WTC11 (cell line): ENCODE measurements around the gene NR2F1. TPM values are rescaled to one million over a fixed set of nuclear protein-coding genes. Genes with fewer than 3 reads are reported as not detected.

Experiments used
- ATAC-seq: fragments of 200-7000 bp; cut with Tn5 transposase; 2 replicates; pipeline ENCODE4 v1.10.0; 2021; ENCODE audit warnings: mild to moderate bottlenecking, moderate library complexity
- CTCF ChIA-PET: fragments of 300-600 bp; sonication (Branson Sonifier 250); formaldehyde crosslinking; loops from one replicate; lab custom pipeline; 2021; ENCODE audit warnings: antibody characterized with exemption; lab: Charles Lee
- POLR2A ChIA-PET: fragments of 350-600 bp; sonication (Branson Sonifier 250); formaldehyde crosslinking; loops from one replicate; lab custom pipeline; 2021; ENCODE audit warnings: antibody characterized with exemption; lab: Charles Lee
- DNase-seq: peaks from one replicate; pipeline ENCODE4 v3.0.0; 2021; ENCODE audit warnings: low spot score
- H3K27ac Mint-ChIP-seq: 2 replicates; pipeline ENCODE4 v1.8.0; 2021; ENCODE audit warnings: mixed read lengths
- H3K27me3 Mint-ChIP-seq: 2 replicates; pipeline ENCODE4 v1.8.0; 2021; ENCODE audit warnings: low read depth, mild to moderate bottlenecking, moderate library complexity, mixed read lengths
- H3K36me3 Mint-ChIP-seq: 2 replicates; pipeline ENCODE4 v1.8.0; 2021; ENCODE audit warnings: mixed read lengths
- H3K4me1 Mint-ChIP-seq: 2 replicates; pipeline ENCODE4 v1.8.0; 2022; ENCODE audit warnings: mixed read lengths
- H3K4me3 Mint-ChIP-seq: 2 replicates; pipeline ENCODE4 v1.8.0; 2021; ENCODE audit warnings: mild to moderate bottlenecking, moderate library complexity, mixed read lengths
- H3K9me3 Mint-ChIP-seq: 2 replicates; pipeline ENCODE4 v1.8.0; 2021; ENCODE audit warnings: mixed read lengths
- ATF1 ChIP-seq: sonication (generic); formaldehyde crosslinking; IDR thresholded peaks from 2 replicates; pipeline ENCODE4 v1.8.1; 2023; ENCODE audit warnings: mild to moderate bottlenecking, moderate library complexity, missing genetic modification reagents
- FOXK1 ChIP-seq: sonication (generic); formaldehyde crosslinking; IDR thresholded peaks from 2 replicates; pipeline ENCODE4 v1.8.0; 2022; ENCODE audit warnings: mild to moderate bottlenecking, moderate library complexity, missing genetic modification reagents
- FOXP1 ChIP-seq: sonication (generic); formaldehyde crosslinking; IDR thresholded peaks from 2 replicates; pipeline ENCODE4 v1.8.0; 2022; ENCODE audit warnings: missing genetic modification reagents, mild to moderate bottlenecking, moderate library complexity, borderline replicate concordance
- GABPB1 ChIP-seq: sonication (generic); formaldehyde crosslinking; IDR thresholded peaks from 2 replicates; pipeline ENCODE4 v1.8.1; 2023; ENCODE audit warnings: mild to moderate bottlenecking, missing genetic modification reagents
- NR1H2 ChIP-seq: sonication (generic); formaldehyde crosslinking; IDR thresholded peaks from 2 replicates; pipeline ENCODE4 v1.9.0; 2021; ENCODE audit warnings: mild to moderate bottlenecking, moderate library complexity, missing genetic modification reagents
- PRRX2 ChIP-seq: fragments of 250-450 bp; sonication (Bioruptor Pico); IDR thresholded peaks from 2 replicates; pipeline ENCODE4 v1.8.0; 2021; ENCODE audit warnings: mild to moderate bottlenecking
- SMAD3 ChIP-seq: sonication (generic); formaldehyde crosslinking; IDR thresholded peaks from 2 replicates; pipeline ENCODE4 v1.8.0; 2022; ENCODE audit warnings: missing genetic modification reagents, mild to moderate bottlenecking, borderline replicate concordance
- TEAD1 ChIP-seq: sonication (generic); formaldehyde crosslinking; IDR thresholded peaks from 2 replicates; pipeline ENCODE4 v1.8.0; 2022; ENCODE audit warnings: mild to moderate bottlenecking, missing genetic modification reagents
- TEAD4 ChIP-seq: sonication (generic); formaldehyde crosslinking; IDR thresholded peaks from 2 replicates; pipeline ENCODE4 v1.8.0; 2022; ENCODE audit warnings: mild to moderate bottlenecking, missing genetic modification reagents
- ZNF138 ChIP-seq: sonication (generic); formaldehyde crosslinking; conservative IDR thresholded peaks from 2 replicates; pipeline ENCODE4 v1.8.1; 2022; ENCODE audit warnings: mild to moderate bottlenecking, moderate library complexity, missing genetic modification reagents
- ZNF317 ChIP-seq: sonication (generic); formaldehyde crosslinking; IDR thresholded peaks from 2 replicates; pipeline ENCODE4 v1.8.1; 2023; ENCODE audit warnings: low read depth, mild to moderate bottlenecking, moderate library complexity, missing genetic modification reagents, borderline replicate concordance
- ZNF423 ChIP-seq: fragments of 250-450 bp; sonication (Bioruptor Pico); IDR thresholded peaks from 2 replicates; pipeline ENCODE4 v2.1.2; 2022; ENCODE audit warnings: mild to moderate bottlenecking, moderate library complexity
- ZNF671 ChIP-seq: fragments of 250-450 bp; sonication (Bioruptor Pico); IDR thresholded peaks from 2 replicates; pipeline ENCODE4 v1.8.0; 2021; ENCODE audit warnings: mild to moderate bottlenecking
- total RNA-seq: library from RNA; stranded (reverse); gene quantifications from 3 replicates; pipeline ENCODE4 v1.2.3, GENCODE V29; 2021
- TF ChIP-seq, protein P1 (sequence below): fragments of 200-600 bp; IDR thresholded peaks from 2 replicates; pipeline ENCODE4 v1.8.0; 2022; ENCODE audit warnings: antibody characterized with exemption
- TF ChIP-seq, protein P2 (sequence below): sonication (generic); formaldehyde crosslinking; IDR thresholded peaks from 2 replicates; pipeline ENCODE4 v1.8.1; 2022; ENCODE audit warnings: mild to moderate bottlenecking, missing genetic modification reagents, moderate library complexity, borderline replicate concordance
- TF ChIP-seq, protein P3 (sequence below): sonication (generic); formaldehyde crosslinking; IDR thresholded peaks from 2 replicates; pipeline ENCODE4 v1.8.1; 2023; ENCODE audit warnings: mild to moderate bottlenecking, missing genetic modification reagents, moderate library complexity
- TF ChIP-seq, protein P4 (sequence below): sonication (generic); formaldehyde crosslinking; IDR thresholded peaks from 2 replicates; pipeline ENCODE4 v1.8.1; 2023; ENCODE audit warnings: mild to moderate bottlenecking, missing genetic modification reagents, moderate library complexity
- TF ChIP-seq, protein P5 (sequence below): sonication (generic); formaldehyde crosslinking; IDR thresholded peaks from 2 replicates; pipeline ENCODE4 v1.8.1; 2023; ENCODE audit warnings: mild to moderate bottlenecking, missing genetic modification reagents
- TF ChIP-seq, protein P6 (sequence below): fragments of 250-450 bp; sonication (Bioruptor Pico); IDR thresholded peaks from 2 replicates; pipeline ENCODE4 v1.9.0; 2021; ENCODE audit warnings: mild to moderate bottlenecking
- TF ChIP-seq, protein P7 (sequence below): sonication (generic); formaldehyde crosslinking; IDR thresholded peaks from 2 replicates; pipeline ENCODE4 v1.8.1; 2022; ENCODE audit warnings: low read depth, missing genetic modification reagents, borderline replicate concordance

NR2F1 gene
- total RNA-seq, 1 experiment from 2014 or later: 0.31 TPM

DNA sequence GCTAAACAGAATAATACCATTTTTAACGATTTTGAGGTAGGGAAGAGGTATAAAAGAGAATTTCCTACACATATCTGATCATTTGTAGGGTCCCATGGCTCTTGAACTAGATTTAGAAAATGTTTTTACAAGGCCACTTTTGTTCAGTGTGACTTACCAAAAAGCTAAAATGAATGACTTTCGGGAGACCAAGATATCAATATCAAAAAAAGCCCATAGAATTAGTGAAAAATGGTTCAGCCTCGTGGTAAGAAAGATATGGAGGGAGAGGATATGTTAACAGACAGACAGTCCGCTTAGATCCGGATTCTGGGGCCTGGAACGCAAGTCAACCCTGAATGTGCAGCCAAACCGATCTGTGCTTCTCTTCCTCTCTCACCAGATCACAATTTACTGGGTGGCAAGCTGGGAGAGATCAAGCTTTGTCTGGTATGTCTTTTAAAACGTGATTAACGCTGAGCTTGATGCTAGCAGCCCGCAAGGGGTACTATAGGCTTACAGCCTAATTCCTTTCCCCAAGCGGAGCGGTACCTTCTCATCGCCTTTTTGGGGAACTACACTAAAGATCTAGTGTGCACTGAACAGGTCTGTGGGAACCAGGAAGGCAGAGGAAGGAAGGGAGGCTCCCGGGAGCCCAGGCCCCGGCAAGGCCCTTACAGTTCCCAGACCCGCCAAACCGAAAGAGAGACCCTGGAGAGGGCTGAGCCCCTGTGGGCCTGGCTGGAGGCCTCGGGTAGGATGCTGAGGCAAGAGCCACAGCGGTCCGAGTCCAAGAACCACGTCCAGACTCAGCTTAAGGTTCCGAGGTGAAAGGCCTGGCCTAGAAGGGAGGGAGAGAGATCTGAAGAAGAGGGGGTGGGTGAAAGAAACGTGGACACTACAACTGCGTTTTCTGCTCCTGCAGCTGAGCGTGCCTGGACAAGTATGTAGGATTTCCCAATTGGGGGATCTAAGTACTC is 4.9 kb upstream of the NR2F1 start:
- no peak overlapping the region for H3K27ac Mint-ChIP-seq
- no peaks in the 10 kb centered on the region for H3K9me3 Mint-ChIP-seq
- H3K27me3 Mint-ChIP-seq: no peaks in the 10 kb centered on the region
- ChIA-PET CTCF (interaction anchor here (0.9 to 1.1 kb wide), 3 partner anchors 9 to 669 kb away, joined by 3 read pairs; no protein-coding TSS in a partner anchor), POLR2A (no interaction called here)
- TF ChIP-seq, protein P1, sequence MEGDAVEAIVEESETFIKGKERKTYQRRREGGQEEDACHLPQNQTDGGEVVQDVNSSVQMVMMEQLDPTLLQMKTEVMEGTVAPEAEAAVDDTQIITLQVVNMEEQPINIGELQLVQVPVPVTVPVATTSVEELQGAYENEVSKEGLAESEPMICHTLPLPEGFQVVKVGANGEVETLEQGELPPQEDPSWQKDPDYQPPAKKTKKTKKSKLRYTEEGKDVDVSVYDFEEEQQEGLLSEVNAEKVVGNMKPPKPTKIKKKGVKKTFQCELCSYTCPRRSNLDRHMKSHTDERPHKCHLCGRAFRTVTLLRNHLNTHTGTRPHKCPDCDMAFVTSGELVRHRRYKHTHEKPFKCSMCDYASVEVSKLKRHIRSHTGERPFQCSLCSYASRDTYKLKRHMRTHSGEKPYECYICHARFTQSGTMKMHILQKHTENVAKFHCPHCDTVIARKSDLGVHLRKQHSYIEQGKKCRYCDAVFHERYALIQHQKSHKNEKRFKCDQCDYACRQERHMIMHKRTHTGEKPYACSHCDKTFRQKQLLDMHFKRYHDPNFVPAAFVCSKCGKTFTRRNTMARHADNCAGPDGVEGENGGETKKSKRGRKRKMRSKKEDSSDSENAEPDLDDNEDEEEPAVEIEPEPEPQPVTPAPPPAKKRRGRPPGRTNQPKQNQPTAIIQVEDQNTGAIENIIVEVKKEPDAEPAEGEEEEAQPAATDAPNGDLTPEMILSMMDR: no peak
- TF ChIP-seq, protein P2, sequence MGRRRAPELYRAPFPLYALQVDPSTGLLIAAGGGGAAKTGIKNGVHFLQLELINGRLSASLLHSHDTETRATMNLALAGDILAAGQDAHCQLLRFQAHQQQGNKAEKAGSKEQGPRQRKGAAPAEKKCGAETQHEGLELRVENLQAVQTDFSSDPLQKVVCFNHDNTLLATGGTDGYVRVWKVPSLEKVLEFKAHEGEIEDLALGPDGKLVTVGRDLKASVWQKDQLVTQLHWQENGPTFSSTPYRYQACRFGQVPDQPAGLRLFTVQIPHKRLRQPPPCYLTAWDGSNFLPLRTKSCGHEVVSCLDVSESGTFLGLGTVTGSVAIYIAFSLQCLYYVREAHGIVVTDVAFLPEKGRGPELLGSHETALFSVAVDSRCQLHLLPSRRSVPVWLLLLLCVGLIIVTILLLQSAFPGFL (CRISPR knock-in tag): no peak
- TF ChIP-seq NR1H2 (CRISPR knock-in tag) (no peak), ZNF423 (no peak), TEAD4 (CRISPR knock-in tag) (no peak), TEAD1 (no peak), FOXP1 (no peak), ATF1 (CRISPR knock-in tag) (no peak), PRRX2 (no peak), SMAD3 (CRISPR knock-in tag) (no peak), ZNF317 (CRISPR knock-in tag) (no peak), GABPB1 (CRISPR knock-in tag) (no peak)
- TF ChIP-seq, protein P3, sequence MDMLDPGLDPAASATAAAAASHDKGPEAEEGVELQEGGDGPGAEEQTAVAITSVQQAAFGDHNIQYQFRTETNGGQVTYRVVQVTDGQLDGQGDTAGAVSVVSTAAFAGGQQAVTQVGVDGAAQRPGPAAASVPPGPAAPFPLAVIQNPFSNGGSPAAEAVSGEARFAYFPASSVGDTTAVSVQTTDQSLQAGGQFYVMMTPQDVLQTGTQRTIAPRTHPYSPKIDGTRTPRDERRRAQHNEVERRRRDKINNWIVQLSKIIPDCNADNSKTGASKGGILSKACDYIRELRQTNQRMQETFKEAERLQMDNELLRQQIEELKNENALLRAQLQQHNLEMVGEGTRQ: no peak
- TF ChIP-seq, protein P4, sequence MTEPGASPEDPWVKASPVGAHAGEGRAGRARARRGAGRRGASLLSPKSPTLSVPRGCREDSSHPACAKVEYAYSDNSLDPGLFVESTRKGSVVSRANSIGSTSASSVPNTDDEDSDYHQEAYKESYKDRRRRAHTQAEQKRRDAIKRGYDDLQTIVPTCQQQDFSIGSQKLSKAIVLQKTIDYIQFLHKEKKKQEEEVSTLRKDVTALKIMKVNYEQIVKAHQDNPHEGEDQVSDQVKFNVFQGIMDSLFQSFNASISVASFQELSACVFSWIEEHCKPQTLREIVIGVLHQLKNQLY (CRISPR knock-in tag): no peak
- TF ChIP-seq, protein P5, sequence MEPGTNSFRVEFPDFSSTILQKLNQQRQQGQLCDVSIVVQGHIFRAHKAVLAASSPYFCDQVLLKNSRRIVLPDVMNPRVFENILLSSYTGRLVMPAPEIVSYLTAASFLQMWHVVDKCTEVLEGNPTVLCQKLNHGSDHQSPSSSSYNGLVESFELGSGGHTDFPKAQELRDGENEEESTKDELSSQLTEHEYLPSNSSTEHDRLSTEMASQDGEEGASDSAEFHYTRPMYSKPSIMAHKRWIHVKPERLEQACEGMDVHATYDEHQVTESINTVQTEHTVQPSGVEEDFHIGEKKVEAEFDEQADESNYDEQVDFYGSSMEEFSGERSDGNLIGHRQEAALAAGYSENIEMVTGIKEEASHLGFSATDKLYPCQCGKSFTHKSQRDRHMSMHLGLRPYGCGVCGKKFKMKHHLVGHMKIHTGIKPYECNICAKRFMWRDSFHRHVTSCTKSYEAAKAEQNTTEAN (CRISPR knock-in tag): no peak
- TF ChIP-seq, protein P6, sequence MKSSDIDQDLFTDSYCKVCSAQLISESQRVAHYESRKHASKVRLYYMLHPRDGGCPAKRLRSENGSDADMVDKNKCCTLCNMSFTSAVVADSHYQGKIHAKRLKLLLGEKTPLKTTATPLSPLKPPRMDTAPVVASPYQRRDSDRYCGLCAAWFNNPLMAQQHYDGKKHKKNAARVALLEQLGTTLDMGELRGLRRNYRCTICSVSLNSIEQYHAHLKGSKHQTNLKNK: no peak
- peaks cover 42% of the 10 kb centered on the region for H3K4me1 Mint-ChIP-seq
- peak overlapping the region; percentile 56 for H3K4me3 Mint-ChIP-seq
- no peaks in the 10 kb centered on the region for H3K36me3 Mint-ChIP-seq
- no peak for ATAC-seq
- no peak for DNase-seq

DNA sequence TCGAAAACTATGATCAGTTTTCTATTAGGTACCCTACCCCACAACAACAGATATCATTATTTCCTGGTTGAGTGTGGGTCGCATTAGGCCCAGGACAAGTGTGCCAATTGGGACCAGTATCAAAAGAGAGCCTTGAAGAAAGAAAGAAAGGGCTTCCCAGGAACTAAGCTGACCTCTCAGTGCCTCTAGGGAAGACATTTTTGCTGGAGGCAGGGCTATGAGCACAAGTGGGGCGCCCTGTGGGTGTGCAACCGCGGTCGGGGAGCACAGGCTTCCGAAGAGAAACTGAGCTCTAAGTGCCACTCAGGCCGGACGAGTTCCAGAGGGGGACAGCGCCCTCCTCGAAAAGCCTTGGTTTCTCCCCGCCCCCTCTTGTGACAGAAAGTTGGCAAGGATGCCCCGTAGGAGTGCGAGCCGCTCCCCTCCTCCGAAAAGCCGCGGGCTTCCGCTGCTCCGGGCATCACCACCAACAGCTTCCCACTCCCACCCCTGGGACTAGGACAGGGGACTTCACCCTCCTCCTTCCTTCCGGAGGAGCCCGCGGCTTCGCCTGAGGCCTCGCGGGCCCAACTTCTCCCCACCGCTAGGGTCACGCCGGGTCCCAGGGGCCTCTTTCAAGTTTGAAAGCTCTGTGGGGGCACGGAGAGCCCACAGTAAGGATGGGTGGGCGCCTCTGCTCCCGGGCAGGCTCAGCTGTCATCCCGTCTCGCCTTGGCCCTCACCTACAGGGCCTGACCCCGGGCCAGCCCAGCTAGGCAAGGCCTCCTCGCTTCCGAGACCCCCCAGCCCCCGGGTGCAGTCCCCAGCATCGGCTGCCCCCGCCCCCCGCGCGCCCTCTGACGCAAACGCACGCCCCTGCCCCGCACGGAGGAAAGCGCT is 4.0 kb upstream of the NR2F1 start:
- no peaks in the 10 kb centered on the region for H3K9me3 Mint-ChIP-seq
- ChIA-PET POLR2A (no interaction called here), CTCF (interaction anchor here (0.9 to 1.1 kb wide), 3 partner anchors 9 to 670 kb away, joined by 3 read pairs; no protein-coding TSS in a partner anchor)
- H3K4me3 Mint-ChIP-seq: peak overlapping the region; percentile 56
- ATAC-seq (peak; percentile 1; the same call in 1 of the 2 replicates), DNase-seq (no peak)
- H3K27me3 Mint-ChIP-seq: no peaks in the 10 kb centered on the region
- TF ChIP-seq ZNF671 (CRISPR knock-in tag) (no peak), ZNF138 (CRISPR knock-in tag) (no peak), FOXK1 (CRISPR knock-in tag) (no peak)
- TF ChIP-seq, protein P7, sequence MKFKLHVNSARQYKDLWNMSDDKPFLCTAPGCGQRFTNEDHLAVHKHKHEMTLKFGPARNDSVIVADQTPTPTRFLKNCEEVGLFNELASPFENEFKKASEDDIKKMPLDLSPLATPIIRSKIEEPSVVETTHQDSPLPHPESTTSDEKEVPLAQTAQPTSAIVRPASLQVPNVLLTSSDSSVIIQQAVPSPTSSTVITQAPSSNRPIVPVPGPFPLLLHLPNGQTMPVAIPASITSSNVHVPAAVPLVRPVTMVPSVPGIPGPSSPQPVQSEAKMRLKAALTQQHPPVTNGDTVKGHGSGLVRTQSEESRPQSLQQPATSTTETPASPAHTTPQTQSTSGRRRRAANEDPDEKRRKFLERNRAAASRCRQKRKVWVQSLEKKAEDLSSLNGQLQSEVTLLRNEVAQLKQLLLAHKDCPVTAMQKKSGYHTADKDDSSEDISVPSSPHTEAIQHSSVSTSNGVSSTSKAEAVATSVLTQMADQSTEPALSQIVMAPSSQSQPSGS: no peak
- H3K27ac Mint-ChIP-seq: no peak overlapping the region
- peaks cover 33% of the 10 kb centered on the region for H3K4me1 Mint-ChIP-seq
- H3K36me3 Mint-ChIP-seq: no peaks in the 10 kb centered on the region
